Endothelial cell of umbilical vein (primary cell): ENCODE results near the gene PRKG1. TPM values are rescaled to one million over a fixed set of nuclear protein-coding genes. Genes with fewer than 3 reads are reported as not detected.

Experiments
- BruUV-seq: library from RNA; stranded (reverse); fragments of 400-500 nt; replicated peaks from 2 replicates; lab custom pipeline; 2021; lab: Mats Ljungman, UMichigan
- CTCF ChIA-PET: fragments of 300-600, 350-600 bp; sonication (Branson Sonifier 250); formaldehyde crosslinking; loops from one replicate; lab custom pipeline; 2021; ENCODE audit warnings: antibody characterized with exemption, inconsistent platforms; lab: Charles Lee
- POLR2A ChIA-PET: fragments of 300-600, 350-600 bp; sonication (Branson Sonifier 250); formaldehyde crosslinking; loops from one replicate; lab custom pipeline; 2021; ENCODE audit warnings: antibody characterized with exemption, inconsistent platforms; lab: Charles Lee
- DNase-seq: peaks from one replicate; pipeline ENCODE4 v3.0.0-alpha.2; 2011; ENCODE audit warnings: low read depth, low spot score
- FAIRE-seq: peaks from 2 replicates; lab custom pipeline; 2011; peaks lifted over from hg19 to GRCh38; lab: Jason Lieb, UNC
- H2AFZ ChIP-seq: 2 replicates; pipeline ENCODE4 v1.6.0; 2012; ENCODE audit warnings: low read depth, low read length, control low read depth, inconsistent platforms
- H3K27ac ChIP-seq: 2 replicates; pipeline ENCODE4 v1.5.1; 2011; ENCODE audit warnings: low read depth, mild to moderate bottlenecking, control low read depth, low read length, moderate library complexity; ENCODE audit not compliant: insufficient read depth
- H3K27me3 ChIP-seq, 2 experiments: 2 replicates each; pipeline versions ENCODE4 v1.6.0 to v1.6.1; 2011; ENCODE audit warnings: low read length in 2 of 2, mixed read lengths in 1 of 2; ENCODE audit not compliant: control insufficient read depth in 2 of 2, insufficient read depth in 2 of 2
- H3K36me3 ChIP-seq, 2 experiments: 2 replicates in 1 of 2; 3 replicates in 1 of 2; pipeline ENCODE4 v1.5.1; 2011; ENCODE audit warnings: low read length in 2 of 2, mild to moderate bottlenecking in 1 of 2, moderate library complexity in 1 of 2; ENCODE audit not compliant: control insufficient read depth in 2 of 2, insufficient read depth in 2 of 2; ENCODE audit errors: extremely low read depth in 1 of 2
- H3K4me1 ChIP-seq: 3 replicates; pipeline ENCODE4 v1.5.1; 2011; ENCODE audit warnings: mild to moderate bottlenecking, low read length; ENCODE audit not compliant: control insufficient read depth, insufficient read depth; ENCODE audit errors: extremely low read depth
- H3K4me2 ChIP-seq: 2 replicates; pipeline ENCODE4 v1.6.1; 2011; ENCODE audit warnings: low read length, control low read depth, mixed read lengths; ENCODE audit not compliant: insufficient read depth
- H3K4me3 ChIP-seq, 3 experiments: fragments of 200-600 bp in 1 of 3; sonication (generic), shearing (Covaris generic) in 1 of 3; replicated peaks in 1 of 3; 2 replicates each; pipeline ENCODE4 v1.5.1; 2011 to 2016; ENCODE audit warnings: control low read depth in 3 of 3, low read length in 3 of 3, mild to moderate bottlenecking in 2 of 3, inconsistent platforms in 1 of 3, low read depth in 1 of 3, moderate library complexity in 1 of 3; ENCODE audit not compliant: insufficient read depth in 1 of 3
- H3K79me2 ChIP-seq: 2 replicates; pipeline ENCODE4 v1.6.0; 2012; ENCODE audit warnings: low read length, inconsistent platforms; ENCODE audit not compliant: control insufficient read depth, insufficient read depth
- H3K9ac ChIP-seq: replicated peaks from 2 replicates; pipeline ENCODE3; 2011; ENCODE audit warnings: low read length, control low read depth; ENCODE audit not compliant: insufficient read depth; ENCODE audit errors: extremely low read depth
- H3K9me1 ChIP-seq: replicated peaks from 3 replicates; pipeline ENCODE4 v1.6.0; 2011; ENCODE audit warnings: mild to moderate bottlenecking, low read length; ENCODE audit not compliant: control insufficient read depth, insufficient read depth; ENCODE audit errors: extremely low read depth
- H3K9me3 ChIP-seq: replicated peaks from 2 replicates; pipeline ENCODE4 v1.5.1; 2012; ENCODE audit warnings: low read length, inconsistent platforms; ENCODE audit not compliant: control insufficient read depth, insufficient read depth
- H4K20me1 ChIP-seq: replicated peaks from 2 replicates; pipeline ENCODE3; 2011; ENCODE audit warnings: mild to moderate bottlenecking, low read length; ENCODE audit not compliant: control insufficient read depth, insufficient read depth; ENCODE audit errors: extremely low read depth
- EZH2 ChIP-seq: IDR thresholded peaks from 2 replicates; pipeline ENCODE4 v1.6.1; 2012; ENCODE audit warnings: borderline replicate concordance, low read depth, mild to moderate bottlenecking, moderate library complexity, low read length, inconsistent platforms; ENCODE audit not compliant: severe bottlenecking
- FOS ChIP-seq: IDR thresholded peaks from 2 replicates; pipeline ENCODE4 v1.6.1; 2011; ENCODE audit warnings: mild to moderate bottlenecking, low read length, moderate library complexity, borderline replicate concordance; ENCODE audit not compliant: insufficient read depth
- GATA2 ChIP-seq: IDR thresholded peaks from 2 replicates; pipeline ENCODE4 v1.7.0; 2011; ENCODE audit warnings: low read depth, mild to moderate bottlenecking, moderate library complexity, mixed read lengths, low read length; ENCODE audit not compliant: insufficient read length, insufficient read depth
- JUN ChIP-seq: IDR thresholded peaks from 2 replicates; pipeline ENCODE4 v1.6.1; 2011; ENCODE audit warnings: borderline replicate concordance, low read depth; ENCODE audit not compliant: insufficient read length, insufficient read depth
- MYC ChIP-seq: IDR thresholded peaks from one replicate; pipeline ENCODE4 v1.6.1; 2011; ENCODE audit warnings: mild to moderate bottlenecking, low read depth, low read length
- POLR2A ChIP-seq: IDR thresholded peaks from 2 replicates; pipeline ENCODE4 v1.6.1; 2012; ENCODE audit warnings: low read depth, mild to moderate bottlenecking, control low read depth, low read length
- POLR2AphosphoS5 ChIP-seq: IDR thresholded peaks from 2 replicates; pipeline ENCODE4 v1.6.1; 2012; ENCODE audit warnings: low read depth, mild to moderate bottlenecking, control low read depth, low read length, moderate library complexity; ENCODE audit not compliant: insufficient read depth
- dilution Hi-C: fragments of 300-500 bp; cut with MboI; formaldehyde crosslinking; loops from one replicate; pipeline ENCODE4 v1.15.0; 2019; ENCODE audit warnings: low sequenced_read_pairs; ENCODE audit not compliant: extremely low pct_ligation_motif_present
- intact Hi-C: fragments of 100-400 bp; cut with micrococcal nuclease; formaldehyde crosslinking; loops from one replicate; pipeline ENCODE4 v1.10.0; 2022
- polyA plus RNA-seq, 4 experiments: library from polyadenylated mRNA; depleted of rRNA in 3 of 4; stranded (reverse) in 3 of 4; unstranded in 1 of 4; fragments of >200 nt; gene quantifications; 2 replicates each; pipeline versions ENCODE4 v1.2.1 to v1.2.3, GENCODE V29; 2011 to 2012; ENCODE audit warnings: missing spikeins in 1 of 4
- total RNA-seq: library from RNA; stranded (reverse); gene quantifications from 2 replicates; pipeline ENCODE4 v1.2.3, GENCODE V29; 2021
- TF ChIP-seq, protein P1 (sequence below): IDR thresholded peaks from 2 replicates; pipeline ENCODE4 v1.6.1; 2011; ENCODE audit not compliant: insufficient read depth, insufficient read length
- TF ChIP-seq, protein P2 (sequence below), 2 donors: IDR thresholded peaks; 1 replicate in 1 of 2; 2 replicates in 1 of 2; pipeline ENCODE4 v1.5.1; 2011; ENCODE audit warnings: low read length in 2 of 2, mild to moderate bottlenecking in 2 of 2, moderate library complexity in 2 of 2, control low read depth in 1 of 2, inconsistent platforms in 1 of 2, low read depth in 1 of 2; ENCODE audit not compliant: insufficient read depth in 1 of 2; ENCODE audit errors: extremely low read depth in 1 of 2

The PRKG1 gene
- total and polyA plus RNA-seq, 2 donors (not counting 3 experiments of a cell fraction or from before 2014, with no cell fraction given), result 0.01 to 0.18 TPM

DNA sequence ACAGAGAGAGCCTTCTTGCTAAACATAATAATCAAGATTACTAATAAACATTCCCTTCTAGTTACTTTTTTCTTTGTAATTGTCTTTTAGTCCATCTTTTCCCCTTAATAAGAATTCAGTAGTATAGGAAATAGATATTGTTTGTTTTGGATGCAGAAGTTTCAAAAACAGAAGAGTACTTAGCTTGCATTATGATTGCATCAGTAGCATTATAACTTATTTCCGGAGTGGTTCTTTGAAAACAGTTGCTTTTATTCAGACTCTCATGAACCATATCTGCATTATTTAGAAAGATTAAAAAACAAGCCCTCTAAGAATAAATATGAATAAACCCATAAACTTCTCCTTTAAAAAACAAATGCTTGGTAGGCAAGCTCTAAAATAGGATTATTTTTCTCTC is 1205.8 kb downstream of the PRKG1 start:
- H3K27ac ChIP-seq, result no peak overlapping the region
- H4K20me1 ChIP-seq, result no peaks in the 10 kb centered on the region
- no peaks in the 10 kb centered on the region for H3K9me1 ChIP-seq
- H3K79me2 ChIP-seq, result no peaks in the 10 kb centered on the region
- no peaks in the 10 kb centered on the region for H3K27me3 ChIP-seq
- H3K36me3 ChIP-seq, result no peaks in the 10 kb centered on the region
- no peak overlapping the region for H2AFZ ChIP-seq
- intact Hi-C loops (no loop called here), dilution Hi-C loops (no loop called here)
- H3K9me3 ChIP-seq, result no peaks in the 10 kb centered on the region
- peak; percentile 24 for FAIRE-seq
- no peak overlapping the region for H3K4me3 ChIP-seq
- peaks cover 10% of the 10 kb centered on the region for H3K4me1 ChIP-seq
- H3K4me2 ChIP-seq, result no peak overlapping the region
- ChIA-PET CTCF (interaction anchor here (1.3 kb wide), 1 partner anchor 64 kb away, joined by 5 read pairs; no protein-coding TSS in a partner anchor), POLR2A (interaction anchor here (0.7 kb wide), 1 partner anchor 855 kb away, joined by 4 read pairs; no protein-coding TSS in a partner anchor)
- H3K9ac ChIP-seq, result no peak overlapping the region
- no TSS peak for BruUV-seq
- peak; percentile 44 for DNase-seq
- TF ChIP-seq MYC (no peak), FOS (no peak), POLR2A (no peak), EZH2 (no peak), JUN (no peak), GATA2 (no peak), POLR2AphosphoS5 (no peak)
- TF ChIP-seq, protein P1, sequence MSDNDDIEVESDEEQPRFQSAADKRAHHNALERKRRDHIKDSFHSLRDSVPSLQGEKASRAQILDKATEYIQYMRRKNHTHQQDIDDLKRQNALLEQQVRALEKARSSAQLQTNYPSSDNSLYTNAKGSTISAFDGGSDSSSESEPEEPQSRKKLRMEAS, result no peak
- TF ChIP-seq, protein P2, sequence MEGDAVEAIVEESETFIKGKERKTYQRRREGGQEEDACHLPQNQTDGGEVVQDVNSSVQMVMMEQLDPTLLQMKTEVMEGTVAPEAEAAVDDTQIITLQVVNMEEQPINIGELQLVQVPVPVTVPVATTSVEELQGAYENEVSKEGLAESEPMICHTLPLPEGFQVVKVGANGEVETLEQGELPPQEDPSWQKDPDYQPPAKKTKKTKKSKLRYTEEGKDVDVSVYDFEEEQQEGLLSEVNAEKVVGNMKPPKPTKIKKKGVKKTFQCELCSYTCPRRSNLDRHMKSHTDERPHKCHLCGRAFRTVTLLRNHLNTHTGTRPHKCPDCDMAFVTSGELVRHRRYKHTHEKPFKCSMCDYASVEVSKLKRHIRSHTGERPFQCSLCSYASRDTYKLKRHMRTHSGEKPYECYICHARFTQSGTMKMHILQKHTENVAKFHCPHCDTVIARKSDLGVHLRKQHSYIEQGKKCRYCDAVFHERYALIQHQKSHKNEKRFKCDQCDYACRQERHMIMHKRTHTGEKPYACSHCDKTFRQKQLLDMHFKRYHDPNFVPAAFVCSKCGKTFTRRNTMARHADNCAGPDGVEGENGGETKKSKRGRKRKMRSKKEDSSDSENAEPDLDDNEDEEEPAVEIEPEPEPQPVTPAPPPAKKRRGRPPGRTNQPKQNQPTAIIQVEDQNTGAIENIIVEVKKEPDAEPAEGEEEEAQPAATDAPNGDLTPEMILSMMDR (IDR thresholded peaks at IDR 0.05; ENCODE audit: extremely low read depth in 1 of 2, insufficient read depth in 1 of 2, low read depth in 1 of 2, low read length in 2 of 2), result no peak
